GM23338 (cell line): ENCODE measurements around the gene FBXL2. TPM values are rescaled to one million over a fixed set of nuclear protein-coding genes. Genes with fewer than 3 reads are reported as not detected.

ENCODE experiments used
- ATAC-seq: fragments of 200-7000 bp; cut with Tn5 transposase; 3 replicates; pipeline ENCODE4 v1.9.1; 2020
- DNase-seq: peaks from one replicate; pipeline ENCODE4 v3.0.0-alpha.2; 2015; ENCODE audit warnings: low spot score
- H2AFZ ChIP-seq: fragments of 200-600 bp; sonication (generic); 2 replicates; pipeline ENCODE4 v1.8.0; 2016; ENCODE audit warnings: antibody characterized with exemption, mild to moderate bottlenecking, moderate library complexity
- H3F3A ChIP-seq: fragments of 200-600 bp; sonication (generic); replicated peaks from 2 replicates; pipeline ENCODE4 v1.8.0; 2017; ENCODE audit warnings: antibody characterized with exemption, mixed run types, low read depth
- H3K27ac ChIP-seq: fragments of 200-600 bp; sonication (generic); 2 replicates; pipeline ENCODE4 v1.6.1; 2016; ENCODE audit warnings: low read depth
- H3K27me3 ChIP-seq: fragments of 200-600 bp; sonication (generic); 2 replicates; pipeline ENCODE4 v1.8.0; 2016; ENCODE audit warnings: mild to moderate bottlenecking, mixed run types, moderate library complexity; ENCODE audit not compliant: insufficient read depth
- H3K36me3 ChIP-seq: fragments of 200-600 bp; sonication (generic); 2 replicates; pipeline ENCODE4 v1.8.0; 2016; ENCODE audit warnings: mild to moderate bottlenecking; ENCODE audit not compliant: insufficient read depth
- H3K4me1 ChIP-seq: fragments of 200-600 bp; sonication (generic); 2 replicates; pipeline ENCODE4 v1.8.0; 2016; ENCODE audit warnings: mild to moderate bottlenecking, moderate library complexity; ENCODE audit not compliant: insufficient read depth
- H3K4me2 ChIP-seq: fragments of 200-600 bp; sonication (generic); 2 replicates; pipeline ENCODE4 v1.7.1; 2017; ENCODE audit warnings: mixed run types
- H3K4me3 ChIP-seq: fragments of 200-600 bp; sonication (generic); 2 replicates; pipeline ENCODE4 v1.6.1; 2016; ENCODE audit warnings: mixed run types
- H3K79me2 ChIP-seq: fragments of 200-600 bp; sonication (generic); replicated peaks from 2 replicates; pipeline ENCODE4 v1.8.0; 2017; ENCODE audit warnings: mild to moderate bottlenecking; ENCODE audit not compliant: insufficient read depth
- H3K9me2 ChIP-seq: fragments of 200-600 bp; sonication (generic); 2 replicates; pipeline ENCODE4 v1.8.0; 2017; ENCODE audit not compliant: insufficient read depth
- H4K20me1 ChIP-seq: fragments of 200-600 bp; sonication (generic); replicated peaks from 2 replicates; pipeline ENCODE4 v1.8.0; 2017; ENCODE audit warnings: mild to moderate bottlenecking; ENCODE audit not compliant: insufficient read depth
- H3K27ac Mint-ChIP-seq: 2 replicates; pipeline ENCODE4 v1.8.0; 2020; ENCODE audit warnings: inconsistent platforms, mild to moderate bottlenecking, moderate library complexity, mixed read lengths
- H3K27me3 Mint-ChIP-seq: 3 replicates; pipeline ENCODE4 v1.8.0; 2022; ENCODE audit warnings: low read depth, mild to moderate bottlenecking, moderate library complexity, mixed read lengths, inconsistent platforms; ENCODE audit not compliant: insufficient read depth, poor library complexity
- H3K36me3 Mint-ChIP-seq: 3 replicates; pipeline ENCODE4 v1.8.0; 2021; ENCODE audit warnings: low read depth, mild to moderate bottlenecking, inconsistent platforms, moderate library complexity, mixed read lengths
- H3K4me1 Mint-ChIP-seq: 3 replicates; pipeline ENCODE4 v1.8.0; 2020; ENCODE audit warnings: mild to moderate bottlenecking, inconsistent platforms, mixed read lengths
- H3K4me3 Mint-ChIP-seq: 3 replicates; pipeline ENCODE4 v1.8.0; 2021; ENCODE audit warnings: moderate library complexity, mild to moderate bottlenecking, inconsistent platforms, mixed read lengths
- H3K9me3 Mint-ChIP-seq: 3 replicates; pipeline ENCODE4 v1.8.0; 2020; ENCODE audit warnings: moderate library complexity, mild to moderate bottlenecking, inconsistent platforms, mixed read lengths
- CREB1 ChIP-seq: fragments of 250-450 bp; sonication (Bioruptor Pico); IDR thresholded peaks from 2 replicates; pipeline ENCODE4 v1.5.0; 2020; ENCODE audit warnings: low read depth, mild to moderate bottlenecking, moderate library complexity
- EZH2 ChIP-seq: fragments of 200-600 bp; sonication (generic); IDR thresholded peaks from one replicate; pipeline ENCODE4 v1.8.0; 2017; ENCODE audit warnings: antibody characterized with exemption, mild to moderate bottlenecking, low read depth; ENCODE audit not compliant: unreplicated experiment
- EZH2phosphoT487 ChIP-seq: fragments of 200-600 bp; sonication (generic); IDR thresholded peaks from one replicate; pipeline ENCODE4 v1.8.1; 2018; ENCODE audit warnings: antibody characterized with exemption; ENCODE audit not compliant: unreplicated experiment
- NANOG ChIP-seq: IDR thresholded peaks from 2 replicates; pipeline ENCODE4 v1.6.1; 2016; ENCODE audit warnings: antibody characterized with exemption, borderline replicate concordance
- STAT1 ChIP-seq: IDR thresholded peaks from one replicate; pipeline ENCODE4 v1.6.1; 2016; ENCODE audit warnings: antibody characterized with exemption; ENCODE audit not compliant: unreplicated experiment
- polyA plus RNA-seq: library from polyadenylated mRNA; unstranded; fragments of >200 nt; fragmentation: Nextera tagmentation; extraction: Ambion mirVana; gene quantifications from 2 replicates; pipeline ENCODE4 v1.2.1, GENCODE V29; 2016
- total RNA-seq: library from RNA; depleted of rRNA; stranded (reverse); fragments of >200 nt; shearing (Covaris generic); gene quantifications from 2 replicates; pipeline ENCODE4 v1.2.3, GENCODE V29; 2014
- TF ChIP-seq, protein P1 (sequence below): IDR thresholded peaks from one replicate; pipeline ENCODE4 v1.6.1; 2018; ENCODE audit warnings: antibody characterized with exemption; ENCODE audit not compliant: unreplicated experiment
- TF ChIP-seq, protein P2 (sequence below), 2 experiments: fragments of 200-600 bp in 1 of 2; sonication (generic) in 1 of 2; conservative IDR thresholded peaks; 2 replicates each; pipeline versions ENCODE4 v1.5.1 to v1.6.1; 2016 to 2017; ENCODE audit warnings: antibody characterized with exemption in 2 of 2, low read depth in 2 of 2, mild to moderate bottlenecking in 2 of 2, moderate library complexity in 1 of 2
- TF ChIP-seq, protein P3 (sequence below): IDR thresholded peaks from 2 replicates; pipeline ENCODE4 v1.6.1; 2016; ENCODE audit warnings: antibody characterized with exemption

Gene FBXL2
- total and polyA plus RNA-seq, 2 experiments from 2014 or later = 2.8 to 5.7 TPM

DNA sequence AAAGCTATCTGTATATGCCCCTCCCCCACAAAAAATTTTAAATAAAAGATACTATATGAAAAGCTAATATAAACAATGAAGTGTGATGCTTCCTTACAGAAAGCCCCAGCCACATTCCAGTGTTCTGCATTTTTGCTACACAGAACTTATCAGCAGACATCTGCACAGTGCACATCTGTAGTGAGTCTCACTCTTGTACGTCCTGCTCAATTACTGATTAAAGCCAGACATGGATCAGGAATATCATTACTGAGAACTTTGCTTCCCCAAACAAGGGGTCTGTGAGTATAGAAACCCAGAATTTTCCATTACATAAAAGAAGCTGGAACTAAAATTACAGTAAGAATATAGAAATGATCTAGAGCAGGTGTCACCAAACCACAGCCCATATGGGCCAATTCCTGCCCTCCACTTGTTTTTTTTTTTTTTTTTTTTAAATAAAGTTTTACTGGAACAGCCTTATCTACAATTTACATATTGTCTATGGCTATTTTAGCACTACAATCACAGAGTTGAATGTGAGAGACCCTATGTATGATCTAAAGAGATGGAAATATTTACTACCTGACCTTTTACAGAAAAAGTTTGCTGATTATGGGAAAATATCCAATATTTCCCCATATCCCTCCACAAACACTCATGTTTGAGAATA lies 117.3 kb downstream of the FBXL2 start (continued):
- TF ChIP-seq NANOG (no peak), EZH2phosphoT487 (no peak), EZH2 (no peak), STAT1 (no peak), CREB1 (CRISPR knock-in tag) (no peak)
- TF ChIP-seq, protein P1, sequence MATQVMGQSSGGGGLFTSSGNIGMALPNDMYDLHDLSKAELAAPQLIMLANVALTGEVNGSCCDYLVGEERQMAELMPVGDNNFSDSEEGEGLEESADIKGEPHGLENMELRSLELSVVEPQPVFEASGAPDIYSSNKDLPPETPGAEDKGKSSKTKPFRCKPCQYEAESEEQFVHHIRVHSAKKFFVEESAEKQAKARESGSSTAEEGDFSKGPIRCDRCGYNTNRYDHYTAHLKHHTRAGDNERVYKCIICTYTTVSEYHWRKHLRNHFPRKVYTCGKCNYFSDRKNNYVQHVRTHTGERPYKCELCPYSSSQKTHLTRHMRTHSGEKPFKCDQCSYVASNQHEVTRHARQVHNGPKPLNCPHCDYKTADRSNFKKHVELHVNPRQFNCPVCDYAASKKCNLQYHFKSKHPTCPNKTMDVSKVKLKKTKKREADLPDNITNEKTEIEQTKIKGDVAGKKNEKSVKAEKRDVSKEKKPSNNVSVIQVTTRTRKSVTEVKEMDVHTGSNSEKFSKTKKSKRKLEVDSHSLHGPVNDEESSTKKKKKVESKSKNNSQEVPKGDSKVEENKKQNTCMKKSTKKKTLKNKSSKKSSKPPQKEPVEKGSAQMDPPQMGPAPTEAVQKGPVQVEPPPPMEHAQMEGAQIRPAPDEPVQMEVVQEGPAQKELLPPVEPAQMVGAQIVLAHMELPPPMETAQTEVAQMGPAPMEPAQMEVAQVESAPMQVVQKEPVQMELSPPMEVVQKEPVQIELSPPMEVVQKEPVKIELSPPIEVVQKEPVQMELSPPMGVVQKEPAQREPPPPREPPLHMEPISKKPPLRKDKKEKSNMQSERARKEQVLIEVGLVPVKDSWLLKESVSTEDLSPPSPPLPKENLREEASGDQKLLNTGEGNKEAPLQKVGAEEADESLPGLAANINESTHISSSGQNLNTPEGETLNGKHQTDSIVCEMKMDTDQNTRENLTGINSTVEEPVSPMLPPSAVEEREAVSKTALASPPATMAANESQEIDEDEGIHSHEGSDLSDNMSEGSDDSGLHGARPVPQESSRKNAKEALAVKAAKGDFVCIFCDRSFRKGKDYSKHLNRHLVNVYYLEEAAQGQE = no peak
- TF ChIP-seq, protein P2, sequence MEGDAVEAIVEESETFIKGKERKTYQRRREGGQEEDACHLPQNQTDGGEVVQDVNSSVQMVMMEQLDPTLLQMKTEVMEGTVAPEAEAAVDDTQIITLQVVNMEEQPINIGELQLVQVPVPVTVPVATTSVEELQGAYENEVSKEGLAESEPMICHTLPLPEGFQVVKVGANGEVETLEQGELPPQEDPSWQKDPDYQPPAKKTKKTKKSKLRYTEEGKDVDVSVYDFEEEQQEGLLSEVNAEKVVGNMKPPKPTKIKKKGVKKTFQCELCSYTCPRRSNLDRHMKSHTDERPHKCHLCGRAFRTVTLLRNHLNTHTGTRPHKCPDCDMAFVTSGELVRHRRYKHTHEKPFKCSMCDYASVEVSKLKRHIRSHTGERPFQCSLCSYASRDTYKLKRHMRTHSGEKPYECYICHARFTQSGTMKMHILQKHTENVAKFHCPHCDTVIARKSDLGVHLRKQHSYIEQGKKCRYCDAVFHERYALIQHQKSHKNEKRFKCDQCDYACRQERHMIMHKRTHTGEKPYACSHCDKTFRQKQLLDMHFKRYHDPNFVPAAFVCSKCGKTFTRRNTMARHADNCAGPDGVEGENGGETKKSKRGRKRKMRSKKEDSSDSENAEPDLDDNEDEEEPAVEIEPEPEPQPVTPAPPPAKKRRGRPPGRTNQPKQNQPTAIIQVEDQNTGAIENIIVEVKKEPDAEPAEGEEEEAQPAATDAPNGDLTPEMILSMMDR (conservative IDR thresholded peaks at IDR 0.05; ENCODE audit: low read depth in 2 of 2) = no peak
- TF ChIP-seq, protein P3, sequence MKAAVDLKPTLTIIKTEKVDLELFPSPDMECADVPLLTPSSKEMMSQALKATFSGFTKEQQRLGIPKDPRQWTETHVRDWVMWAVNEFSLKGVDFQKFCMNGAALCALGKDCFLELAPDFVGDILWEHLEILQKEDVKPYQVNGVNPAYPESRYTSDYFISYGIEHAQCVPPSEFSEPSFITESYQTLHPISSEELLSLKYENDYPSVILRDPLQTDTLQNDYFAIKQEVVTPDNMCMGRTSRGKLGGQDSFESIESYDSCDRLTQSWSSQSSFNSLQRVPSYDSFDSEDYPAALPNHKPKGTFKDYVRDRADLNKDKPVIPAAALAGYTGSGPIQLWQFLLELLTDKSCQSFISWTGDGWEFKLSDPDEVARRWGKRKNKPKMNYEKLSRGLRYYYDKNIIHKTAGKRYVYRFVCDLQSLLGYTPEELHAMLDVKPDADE = no peak

DNA sequence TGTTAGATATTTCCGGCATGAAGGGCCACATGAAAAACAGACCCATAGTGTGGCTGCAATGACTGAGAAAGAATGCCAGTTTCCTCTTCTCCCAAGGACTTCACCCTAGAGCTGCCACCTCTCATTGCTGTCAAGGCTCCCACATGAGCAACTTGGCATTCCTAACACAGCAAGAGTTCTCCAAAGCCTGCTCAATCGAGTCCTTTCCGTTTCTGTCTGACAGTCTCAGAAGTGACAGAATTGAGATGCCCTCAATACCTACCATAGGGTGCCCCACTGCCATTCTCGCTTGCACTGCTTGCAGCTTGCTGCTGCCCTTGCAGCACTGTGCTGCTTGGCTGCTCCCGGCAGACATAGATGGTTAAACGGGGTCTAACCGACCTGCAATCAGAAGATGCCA lies 118.7 kb downstream of the FBXL2 start:
- Histone ChIP-seq H3K27me3 (no peaks in the 10 kb centered on the region), H3K36me3 (peaks cover 61% of the 10 kb centered on the region), H3K4me1 (no peaks in the 10 kb centered on the region), H3K9me2 (no peaks in the 10 kb centered on the region), H3K4me3 (no peak overlapping the region), H3K27ac (no peak overlapping the region), H3K4me2 (no peak overlapping the region), H2AFZ (no peak overlapping the region), H4K20me1 (peaks cover 18% of the 10 kb centered on the region), H3F3A (no peaks in the 10 kb centered on the region), H3K79me2 (no peaks in the 10 kb centered on the region; the same call in 1 of the 2 replicates)
- ATAC-seq = no peak
- Mint-ChIP-seq H3K27me3 (peaks cover 6% of the 10 kb centered on the region), H3K4me1 (no peaks in the 10 kb centered on the region), H3K27ac (no peak overlapping the region), H3K9me3 (no peaks in the 10 kb centered on the region), H3K36me3 (peaks cover 83% of the 10 kb centered on the region), H3K4me3 (no peak overlapping the region)
- DNase-seq = no peak
- TF ChIP-seq EZH2 (no peak), STAT1 (no peak), EZH2phosphoT487 (no peak), NANOG (no peak)
- TF ChIP-seq, protein P1 = no peak
- TF ChIP-seq, protein P2 (conservative IDR thresholded peaks at IDR 0.05; ENCODE audit: low read depth in 2 of 2) = no peak
